Thoracic aorta (tissue), 2 donors: ENCODE results near the gene UGT1A7. TPM values are rescaled to one million over a fixed set of nuclear protein-coding genes. Genes with fewer than 3 reads are reported as not detected.
A peak's percentile ranks its signal among the peaks of the same experiment; 100 is the strongest.
"Not testable (repeated sequence)": the region's sequence is repeated elsewhere in the genome, so short reads cannot be mapped to it uniquely, and the experiment has no call there.

Experiments
- ATAC-seq: fragments of 150-250 bp; one replicate; pipeline ENCODE4 v1.8.0; 2017; ENCODE audit warnings: low read depth; ENCODE audit not compliant: insufficient number of reproducible peaks, low FRiP score
- DNase-seq: peaks from one replicate; pipeline ENCODE4 v3.0.0-alpha.2; 2020; ENCODE audit warnings: low spot score
- H3K27ac ChIP-seq, 2 donors: fragments of 200-600 bp; sonication (generic); 1 replicate in 1 of 2; 2 replicates in 1 of 2; pipeline ENCODE4 v1.5.1; 2016; ENCODE audit warnings: mild to moderate bottlenecking in 2 of 2, moderate library complexity in 2 of 2
- H3K27me3 ChIP-seq: fragments of 200-600 bp; sonication (generic); replicated peaks from 2 replicates; pipeline ENCODE4 v1.6.0; 2016; ENCODE audit warnings: mild to moderate bottlenecking; ENCODE audit not compliant: insufficient read depth
- H3K36me3 ChIP-seq: fragments of 200-600 bp; sonication (generic); one replicate; pipeline ENCODE4 v1.5.1; 2016
- H3K4me1 ChIP-seq, 2 donors: fragments of 200-600 bp; sonication (generic); 1 replicate in 1 of 2; 2 replicates in 1 of 2; pipeline versions ENCODE4 v1.5.1 to v1.6.0; 2016; ENCODE audit warnings: low read depth in 2 of 2, mild to moderate bottlenecking in 1 of 2; ENCODE audit not compliant: control insufficient read depth in 1 of 2
- H3K4me3 ChIP-seq: fragments of 200-600 bp; sonication (generic); 2 replicates; pipeline ENCODE4 v1.5.1; 2016; ENCODE audit warnings: mild to moderate bottlenecking
- H3K9me3 ChIP-seq: fragments of 200-600 bp; sonication (generic); 2 replicates; pipeline ENCODE4 v1.5.1; 2016
- CTCF ChIP-seq: fragments of 200-600 bp; sonication (generic); IDR thresholded peaks from one replicate; pipeline ENCODE4 v1.5.1; 2019; ENCODE audit warnings: antibody characterized with exemption
- total RNA-seq, 2 donors: library from RNA; depleted of rRNA; stranded (reverse); fragments of >200 nt; gene quantifications; one replicate each; pipeline versions ENCODE4 v1.1.0 to v1.2.3, GENCODE V29; 2016

Gene UGT1A7
- total RNA-seq, 2 donors from 2014 or later, result 0.35 TPM; not detected in 1

GRCh38 chr2:233698740-233699139, 17.0 kb downstream of the UGT1A7 start:
- Histone ChIP-seq H3K27ac (no peak overlapping the region), H3K9me3 (no peaks in the 10 kb centered on the region), H3K27me3 (no peaks in the 10 kb centered on the region), H3K36me3 (no peaks in the 10 kb centered on the region), H3K4me1 (peaks cover 0 to 5% of the 10 kb centered on the region in 2 donors), H3K4me3 (no peak overlapping the region)
- TF ChIP-seq CTCF, result no peak
- DNase-seq (no peak), ATAC-seq (no peak)

GRCh38 chr2:233699424-233700027, 17.8 kb downstream of the UGT1A7 start:
- Histone ChIP-seq H3K9me3 (no peaks in the 10 kb centered on the region), H3K4me3 (no peak overlapping the region), H3K27me3 (no peaks in the 10 kb centered on the region), H3K36me3 (no peaks in the 10 kb centered on the region), H3K4me1 (peaks cover 0 to 5% of the 10 kb centered on the region in 2 donors), H3K27ac (peak overlapping the region in 1 of 2 donors; percentile 18)
- DNase-seq (no peak), ATAC-seq (no peak)
- no peak for TF ChIP-seq CTCF

GRCh38 chr2:233700028-233700635, 18.4 kb downstream of the UGT1A7 start:
- peak; percentile 76 for ATAC-seq
- H3K36me3 ChIP-seq, result no peaks in the 10 kb centered on the region
- DNase-seq, result no peak
- no peak overlapping the region for H3K4me3 ChIP-seq
- peak overlapping the region in 1 of 2 donors; percentile 18 for H3K27ac ChIP-seq
- no peak for TF ChIP-seq CTCF
- peaks cover 0 to 5% of the 10 kb centered on the region in 2 donors for H3K4me1 ChIP-seq
- no peaks in the 10 kb centered on the region for H3K27me3 ChIP-seq
- H3K9me3 ChIP-seq, result no peaks in the 10 kb centered on the region

GRCh38 chr2:233700842-233701241, 19.1 kb downstream of the UGT1A7 start:
- H3K4me3 ChIP-seq, H3K27me3 ChIP-seq, H3K4me1 ChIP-seq, ATAC-seq, H3K36me3 ChIP-seq, H3K27ac ChIP-seq, H3K9me3 ChIP-seq, DNase-seq: not testable (repeated sequence)

- Histone ChIP-seq H3K27ac (no peak overlapping the region), H3K36me3 (no peaks in the 10 kb centered on the region), H3K4me3 (no peak overlapping the region), H3K9me3 (no peaks in the 10 kb centered on the region), H3K27me3 (no peaks in the 10 kb centered on the region), H3K4me1 (peaks cover 0 to 7% of the 10 kb centered on the region in 2 donors)
- ATAC-seq (no peak), DNase-seq (no peak)
- TF ChIP-seq CTCF, result no peak
Observed at GRCh38 chr2:233702238-233702637, 20.5 kb downstream of the UGT1A7 start.
